Endothelial cell of umbilical vein (primary cell): ENCODE measurements around the gene ICAM5. TPM values are rescaled to one million over a fixed set of nuclear protein-coding genes. Genes with fewer than 3 reads are reported as not detected.

Experiments
- BruUV-seq: library from RNA; stranded (reverse); fragments of 400-500 nt; replicated peaks from 2 replicates; lab custom pipeline; 2021; lab: Mats Ljungman, UMichigan
- CTCF ChIA-PET: fragments of 300-600, 350-600 bp; sonication (Branson Sonifier 250); formaldehyde crosslinking; loops from one replicate; lab custom pipeline; 2021; ENCODE audit warnings: antibody characterized with exemption, inconsistent platforms; lab: Charles Lee
- POLR2A ChIA-PET: fragments of 300-600, 350-600 bp; sonication (Branson Sonifier 250); formaldehyde crosslinking; loops from one replicate; lab custom pipeline; 2021; ENCODE audit warnings: antibody characterized with exemption, inconsistent platforms; lab: Charles Lee
- DNase-seq: peaks from one replicate; pipeline ENCODE4 v3.0.0-alpha.2; 2011; ENCODE audit warnings: low read depth, low spot score
- FAIRE-seq: peaks from 2 replicates; lab custom pipeline; 2011; peaks lifted over from hg19 to GRCh38; lab: Jason Lieb, UNC
- H2AFZ ChIP-seq: 2 replicates; pipeline ENCODE4 v1.6.0; 2012; ENCODE audit warnings: low read depth, low read length, control low read depth, inconsistent platforms
- H3K27ac ChIP-seq: 2 replicates; pipeline ENCODE4 v1.5.1; 2011; ENCODE audit warnings: low read depth, mild to moderate bottlenecking, control low read depth, low read length, moderate library complexity; ENCODE audit not compliant: insufficient read depth
- H3K27me3 ChIP-seq, 2 experiments: 2 replicates each; pipeline versions ENCODE4 v1.6.0 to v1.6.1; 2011; ENCODE audit warnings: low read length in 2 of 2, mixed read lengths in 1 of 2; ENCODE audit not compliant: control insufficient read depth in 2 of 2, insufficient read depth in 2 of 2
- H3K36me3 ChIP-seq, 2 experiments: 2 replicates in 1 of 2; 3 replicates in 1 of 2; pipeline ENCODE4 v1.5.1; 2011; ENCODE audit warnings: low read length in 2 of 2, mild to moderate bottlenecking in 1 of 2, moderate library complexity in 1 of 2; ENCODE audit not compliant: control insufficient read depth in 2 of 2, insufficient read depth in 2 of 2; ENCODE audit errors: extremely low read depth in 1 of 2
- H3K4me1 ChIP-seq: 3 replicates; pipeline ENCODE4 v1.5.1; 2011; ENCODE audit warnings: mild to moderate bottlenecking, low read length; ENCODE audit not compliant: control insufficient read depth, insufficient read depth; ENCODE audit errors: extremely low read depth
- H3K4me2 ChIP-seq: 2 replicates; pipeline ENCODE4 v1.6.1; 2011; ENCODE audit warnings: low read length, control low read depth, mixed read lengths; ENCODE audit not compliant: insufficient read depth
- H3K4me3 ChIP-seq, 3 experiments: fragments of 200-600 bp in 1 of 3; sonication (generic), shearing (Covaris generic) in 1 of 3; replicated peaks in 1 of 3; 2 replicates each; pipeline ENCODE4 v1.5.1; 2011 to 2016; ENCODE audit warnings: control low read depth in 3 of 3, low read length in 3 of 3, mild to moderate bottlenecking in 2 of 3, inconsistent platforms in 1 of 3, low read depth in 1 of 3, moderate library complexity in 1 of 3; ENCODE audit not compliant: insufficient read depth in 1 of 3
- H3K79me2 ChIP-seq: 2 replicates; pipeline ENCODE4 v1.6.0; 2012; ENCODE audit warnings: low read length, inconsistent platforms; ENCODE audit not compliant: control insufficient read depth, insufficient read depth
- H3K9ac ChIP-seq: replicated peaks from 2 replicates; pipeline ENCODE3; 2011; ENCODE audit warnings: low read length, control low read depth; ENCODE audit not compliant: insufficient read depth; ENCODE audit errors: extremely low read depth
- H3K9me1 ChIP-seq: replicated peaks from 3 replicates; pipeline ENCODE4 v1.6.0; 2011; ENCODE audit warnings: mild to moderate bottlenecking, low read length; ENCODE audit not compliant: control insufficient read depth, insufficient read depth; ENCODE audit errors: extremely low read depth
- H3K9me3 ChIP-seq: replicated peaks from 2 replicates; pipeline ENCODE4 v1.5.1; 2012; ENCODE audit warnings: low read length, inconsistent platforms; ENCODE audit not compliant: control insufficient read depth, insufficient read depth
- H4K20me1 ChIP-seq: replicated peaks from 2 replicates; pipeline ENCODE3; 2011; ENCODE audit warnings: mild to moderate bottlenecking, low read length; ENCODE audit not compliant: control insufficient read depth, insufficient read depth; ENCODE audit errors: extremely low read depth
- CTCF ChIP-seq, 2 donors: IDR thresholded peaks; 1 replicate in 1 of 2; 2 replicates in 1 of 2; pipeline ENCODE4 v1.5.1; 2011; ENCODE audit warnings: low read length in 2 of 2, mild to moderate bottlenecking in 2 of 2, moderate library complexity in 2 of 2, control low read depth in 1 of 2, inconsistent platforms in 1 of 2, low read depth in 1 of 2; ENCODE audit not compliant: insufficient read depth in 1 of 2; ENCODE audit errors: extremely low read depth in 1 of 2
- EZH2 ChIP-seq: IDR thresholded peaks from 2 replicates; pipeline ENCODE4 v1.6.1; 2012; ENCODE audit warnings: borderline replicate concordance, low read depth, mild to moderate bottlenecking, moderate library complexity, low read length, inconsistent platforms; ENCODE audit not compliant: severe bottlenecking
- FOS ChIP-seq: IDR thresholded peaks from 2 replicates; pipeline ENCODE4 v1.6.1; 2011; ENCODE audit warnings: mild to moderate bottlenecking, low read length, moderate library complexity, borderline replicate concordance; ENCODE audit not compliant: insufficient read depth
- GATA2 ChIP-seq: IDR thresholded peaks from 2 replicates; pipeline ENCODE4 v1.7.0; 2011; ENCODE audit warnings: low read depth, mild to moderate bottlenecking, moderate library complexity, mixed read lengths, low read length; ENCODE audit not compliant: insufficient read length, insufficient read depth
- JUN ChIP-seq: IDR thresholded peaks from 2 replicates; pipeline ENCODE4 v1.6.1; 2011; ENCODE audit warnings: borderline replicate concordance, low read depth; ENCODE audit not compliant: insufficient read length, insufficient read depth
- MAX ChIP-seq: IDR thresholded peaks from 2 replicates; pipeline ENCODE4 v1.6.1; 2011; ENCODE audit not compliant: insufficient read depth, insufficient read length
- MYC ChIP-seq: IDR thresholded peaks from one replicate; pipeline ENCODE4 v1.6.1; 2011; ENCODE audit warnings: mild to moderate bottlenecking, low read depth, low read length
- POLR2A ChIP-seq: IDR thresholded peaks from 2 replicates; pipeline ENCODE4 v1.6.1; 2012; ENCODE audit warnings: low read depth, mild to moderate bottlenecking, control low read depth, low read length
- POLR2AphosphoS5 ChIP-seq: IDR thresholded peaks from 2 replicates; pipeline ENCODE4 v1.6.1; 2012; ENCODE audit warnings: low read depth, mild to moderate bottlenecking, control low read depth, low read length, moderate library complexity; ENCODE audit not compliant: insufficient read depth
- dilution Hi-C: fragments of 300-500 bp; cut with MboI; formaldehyde crosslinking; loops from one replicate; pipeline ENCODE4 v1.15.0; 2019; ENCODE audit warnings: low sequenced_read_pairs; ENCODE audit not compliant: extremely low pct_ligation_motif_present
- intact Hi-C: fragments of 100-400 bp; cut with micrococcal nuclease; formaldehyde crosslinking; loops from one replicate; pipeline ENCODE4 v1.10.0; 2022
- polyA plus RNA-seq, 4 experiments: library from polyadenylated mRNA; depleted of rRNA in 3 of 4; stranded (reverse) in 3 of 4; unstranded in 1 of 4; fragments of >200 nt; gene quantifications; 2 replicates each; pipeline versions ENCODE4 v1.2.1 to v1.2.3, GENCODE V29; 2011 to 2012; ENCODE audit warnings: missing spikeins in 1 of 4
- total RNA-seq: library from RNA; stranded (reverse); gene quantifications from 2 replicates; pipeline ENCODE4 v1.2.3, GENCODE V29; 2021

The ICAM5 gene
- total and polyA plus RNA-seq, 2 donors (not counting 3 experiments of a cell fraction or from before 2014, with no cell fraction given): 0.10 to 0.40 TPM

GRCh38 chr19:10278935-10279334 lies 10.8 kb upstream of the ICAM5 start:
- H3K4me3 ChIP-seq: no peak overlapping the region
- ChIA-PET CTCF (interaction anchor here (2.5 to 3.7 kb wide), 2 partner anchors 9 to 20 kb away, joined by 12 to 14 read pairs; no protein-coding TSS in a partner anchor), POLR2A (interaction anchor here (1.1 kb wide), 1 partner anchor 10 kb away, joined by 13 read pairs; no protein-coding TSS in a partner anchor)
- H3K27ac ChIP-seq: no peak overlapping the region
- FAIRE-seq (no peak), DNase-seq (no peak)
- no TSS peak for BruUV-seq
- no peak overlapping the region for H3K4me2 ChIP-seq
- dilution Hi-C loops: no loop called here
- H4K20me1 ChIP-seq: no peaks in the 10 kb centered on the region
- no peaks in the 10 kb centered on the region for H3K79me2 ChIP-seq
- H3K4me1 ChIP-seq: no peaks in the 10 kb centered on the region
- intact Hi-C loops: no loop called here
- no peak overlapping the region for H2AFZ ChIP-seq
- no peak for TF ChIP-seq JUN
- TF ChIP-seq MAX: no peak
- no peak for TF ChIP-seq CTCF (IDR thresholded peaks at IDR 0.05; ENCODE audit: extremely low read depth in 1 of 2, insufficient read depth in 1 of 2, low read depth in 1 of 2, low read length in 2 of 2)
- TF ChIP-seq EZH2: no peak
- no peak for TF ChIP-seq FOS
- no peak for TF ChIP-seq POLR2A
- no peak for TF ChIP-seq POLR2AphosphoS5
- TF ChIP-seq MYC: no peak
- TF ChIP-seq GATA2: no peak
- no peaks in the 10 kb centered on the region for H3K9me1 ChIP-seq
- no peaks in the 10 kb centered on the region for H3K9me3 ChIP-seq
- no peaks in the 10 kb centered on the region for H3K27me3 ChIP-seq
- peaks cover 0 to 2% of the 10 kb centered on the region in 2 experiments for H3K36me3 ChIP-seq
- H3K9ac ChIP-seq: no peak overlapping the region
